Endothelial cell (in vitro differentiated cells): ENCODE measurements around the gene POFUT2. TPM values are rescaled to one million over a fixed set of nuclear protein-coding genes. Genes with fewer than 3 reads are reported as not detected.

Experiments used
- DNase-seq: peaks from one replicate; pipeline ENCODE4 v3.0.0; 2021; ENCODE audit warnings: low spot score
- H3K27ac Mint-ChIP-seq: one replicate; pipeline ENCODE4 v1.8.0; 2021; ENCODE audit warnings: mixed read lengths, inconsistent platforms; ENCODE audit not compliant: unreplicated experiment
- H3K27me3 Mint-ChIP-seq: one replicate; pipeline ENCODE4 v1.8.0; 2021; ENCODE audit warnings: mild to moderate bottlenecking, moderate library complexity, mixed read lengths, inconsistent platforms; ENCODE audit not compliant: unreplicated experiment
- H3K36me3 Mint-ChIP-seq: one replicate; pipeline ENCODE4 v1.8.0; 2021; ENCODE audit warnings: mild to moderate bottlenecking, low read depth, mixed read lengths, inconsistent platforms; ENCODE audit not compliant: unreplicated experiment
- H3K4me1 Mint-ChIP-seq: one replicate; pipeline ENCODE4 v1.8.0; 2021; ENCODE audit warnings: mild to moderate bottlenecking, mixed read lengths, inconsistent platforms; ENCODE audit not compliant: unreplicated experiment
- H3K4me3 Mint-ChIP-seq: one replicate; pipeline ENCODE4 v1.8.0; 2021; ENCODE audit warnings: mild to moderate bottlenecking, mixed read lengths, inconsistent platforms; ENCODE audit not compliant: unreplicated experiment
- H3K9me3 Mint-ChIP-seq: one replicate; pipeline ENCODE4 v1.8.0; 2021; ENCODE audit warnings: mixed read lengths, inconsistent platforms; ENCODE audit not compliant: unreplicated experiment
- total RNA-seq: library from RNA; stranded (reverse); fragmentation: NEBNext Ultra II Directional; extraction: Animal tissue kit (Norgen Biotek cat#: 25700); gene quantifications from one replicate; pipeline ENCODE4 v1.2.1, GENCODE V29; 2021; ENCODE audit not compliant: unreplicated experiment
- TF ChIP-seq, protein P1 (sequence below): fragments of 200-600 bp; sonication (generic); IDR thresholded peaks from one replicate; pipeline ENCODE4 v1.5.0; 2021; ENCODE audit warnings: antibody characterized with exemption; ENCODE audit not compliant: unreplicated experiment

Gene POFUT2
- total RNA-seq, 1 donor from 2014 or later, result 37.8 TPM

DNA sequence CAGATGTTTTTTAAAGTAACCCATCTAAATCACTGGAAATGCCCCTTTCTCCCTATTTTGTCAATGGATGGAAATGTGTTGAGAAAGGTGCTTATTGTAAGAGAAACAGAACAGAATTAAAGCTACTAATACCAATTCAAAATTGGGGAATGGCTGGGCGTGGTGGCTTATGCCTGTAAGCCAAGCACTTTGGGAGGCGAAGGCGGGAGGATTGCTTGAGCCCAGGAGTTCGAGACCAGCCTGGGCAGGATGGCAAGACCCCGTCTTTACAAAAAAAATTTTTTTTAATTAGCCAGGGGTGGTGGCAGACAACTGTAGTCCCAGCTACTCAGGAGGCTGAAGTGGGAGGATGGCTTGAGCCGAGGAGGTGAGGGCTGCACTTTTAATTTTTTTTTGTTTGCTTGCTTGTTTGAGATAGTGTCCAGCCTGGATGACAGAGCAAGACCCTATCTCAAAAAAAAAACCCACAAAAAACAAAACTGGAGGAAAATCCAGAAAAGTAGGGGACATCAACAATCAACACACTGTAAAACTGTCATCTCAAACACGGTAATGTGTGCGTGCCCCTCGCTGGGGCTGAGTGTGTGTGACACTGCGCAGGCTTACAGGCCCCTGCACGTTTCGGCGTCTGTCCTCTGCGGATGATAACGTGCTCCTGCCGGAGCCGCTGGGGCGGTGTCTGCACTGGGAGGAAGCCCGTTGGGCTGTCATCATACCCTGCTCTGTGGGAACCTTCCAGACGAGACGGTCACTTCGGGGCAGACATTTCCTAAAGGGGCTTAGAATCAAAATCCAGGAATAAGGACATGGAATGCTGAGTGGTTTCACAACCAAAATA lies 11.6 kb upstream of the POFUT2 start:
- TF ChIP-seq, protein P1, sequence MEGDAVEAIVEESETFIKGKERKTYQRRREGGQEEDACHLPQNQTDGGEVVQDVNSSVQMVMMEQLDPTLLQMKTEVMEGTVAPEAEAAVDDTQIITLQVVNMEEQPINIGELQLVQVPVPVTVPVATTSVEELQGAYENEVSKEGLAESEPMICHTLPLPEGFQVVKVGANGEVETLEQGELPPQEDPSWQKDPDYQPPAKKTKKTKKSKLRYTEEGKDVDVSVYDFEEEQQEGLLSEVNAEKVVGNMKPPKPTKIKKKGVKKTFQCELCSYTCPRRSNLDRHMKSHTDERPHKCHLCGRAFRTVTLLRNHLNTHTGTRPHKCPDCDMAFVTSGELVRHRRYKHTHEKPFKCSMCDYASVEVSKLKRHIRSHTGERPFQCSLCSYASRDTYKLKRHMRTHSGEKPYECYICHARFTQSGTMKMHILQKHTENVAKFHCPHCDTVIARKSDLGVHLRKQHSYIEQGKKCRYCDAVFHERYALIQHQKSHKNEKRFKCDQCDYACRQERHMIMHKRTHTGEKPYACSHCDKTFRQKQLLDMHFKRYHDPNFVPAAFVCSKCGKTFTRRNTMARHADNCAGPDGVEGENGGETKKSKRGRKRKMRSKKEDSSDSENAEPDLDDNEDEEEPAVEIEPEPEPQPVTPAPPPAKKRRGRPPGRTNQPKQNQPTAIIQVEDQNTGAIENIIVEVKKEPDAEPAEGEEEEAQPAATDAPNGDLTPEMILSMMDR, result no peak
- Mint-ChIP-seq H3K9me3 (no peaks in the 10 kb centered on the region), H3K36me3 (no peaks in the 10 kb centered on the region), H3K27me3 (peaks cover 9% of the 10 kb centered on the region), H3K4me3 (no peak overlapping the region), H3K27ac (no peak overlapping the region), H3K4me1 (peaks cover 11% of the 10 kb centered on the region)
- DNase-seq, result no peak

GRCh38 chr21:45297869-45298268 lies 10.2 kb upstream of the POFUT2 start:
- H3K9me3 Mint-ChIP-seq, result no peaks in the 10 kb centered on the region
- TF ChIP-seq, protein P1, result no peak
- DNase-seq, result no peak
- H3K27ac Mint-ChIP-seq, result no peak overlapping the region
- H3K4me1 Mint-ChIP-seq, result peaks cover 11% of the 10 kb centered on the region
- peaks cover 8% of the 10 kb centered on the region for H3K27me3 Mint-ChIP-seq
- H3K4me3 Mint-ChIP-seq, result no peak overlapping the region
- no peaks in the 10 kb centered on the region for H3K36me3 Mint-ChIP-seq

- DNase-seq, result no peak
- no peaks in the 10 kb centered on the region for H3K9me3 Mint-ChIP-seq
- H3K4me1 Mint-ChIP-seq, result peaks cover 11% of the 10 kb centered on the region
- no peaks in the 10 kb centered on the region for H3K36me3 Mint-ChIP-seq
- TF ChIP-seq, protein P1, result no peak
- H3K27me3 Mint-ChIP-seq, result peaks cover 8% of the 10 kb centered on the region
- no peak overlapping the region for H3K27ac Mint-ChIP-seq
- H3K4me3 Mint-ChIP-seq, result no peak overlapping the region
Measured at GRCh38 chr21:45297329-45297728, 9.6 kb upstream of the POFUT2 start.

DNA sequence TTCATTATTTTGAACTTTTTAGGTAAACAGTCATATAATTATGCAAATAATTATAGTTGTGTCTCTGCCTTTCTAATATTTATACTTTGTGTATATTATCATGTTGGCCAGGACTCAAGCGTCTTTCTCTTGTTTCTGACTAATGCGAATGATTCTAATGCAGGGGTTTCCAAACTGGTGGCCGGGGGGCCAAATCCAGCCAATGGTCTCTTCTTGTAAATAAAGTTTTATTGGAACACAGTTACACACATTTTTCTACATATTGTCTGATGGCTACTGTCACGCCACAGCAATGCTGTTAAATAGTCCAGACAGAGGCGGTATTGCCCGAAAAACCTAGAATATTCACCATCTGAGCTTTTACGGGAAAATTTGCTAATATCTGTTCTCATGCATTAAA lies 8.9 kb upstream of the POFUT2 start:
- H3K27ac Mint-ChIP-seq, result no peak overlapping the region
- peaks cover 11% of the 10 kb centered on the region for H3K4me1 Mint-ChIP-seq
- no peak overlapping the region for H3K4me3 Mint-ChIP-seq

More for the DNA sequence above, 8.9 kb upstream of the POFUT2 start:
- TF ChIP-seq, protein P1, result no peak
- no peaks in the 10 kb centered on the region for H3K36me3 Mint-ChIP-seq
- DNase-seq, result no peak
- H3K27me3 Mint-ChIP-seq, result peaks cover 8% of the 10 kb centered on the region
- no peaks in the 10 kb centered on the region for H3K9me3 Mint-ChIP-seq
